ENCODE measurements around the gene ENDOD1.

Gene ENDOD1

GRCh38 chr11:95086836-95087570 lies 2.6 kb upstream of the ENDOD1 start:
- no peak overlapping the region for H4K8ac ChIP-seq (ENCODE audit: low read depth, low read length)
- H3K27ac ChIP-seq (ENCODE audit: low read depth, low read length) = no peak overlapping the region
- H3K4me2 ChIP-seq (ENCODE audit: low read length) = no peak overlapping the region
- peaks cover 3% of the 10 kb centered on the region for H3K27me3 ChIP-seq (ENCODE audit: insufficient read depth, low read length, poor library complexity)
- H2BK5ac ChIP-seq (ENCODE audit: low read length) = no peak overlapping the region
- H3K9ac ChIP-seq (ENCODE audit: low read length) = no peak overlapping the region
- no peak overlapping the region for H3K18ac ChIP-seq (ENCODE audit: low read length)
- H2BK15ac ChIP-seq (replicated peaks; ENCODE audit: low read depth) = no peak overlapping the region
- H3K4ac ChIP-seq (ENCODE audit: low read depth, low read length) = no peak overlapping the region
- no peak overlapping the region for H3K23ac ChIP-seq (ENCODE audit: low read length)
- no peak for DNase-seq
- H3K4me3 ChIP-seq (ENCODE audit: low read length) = no peak overlapping the region
- no peak overlapping the region for H2BK120ac ChIP-seq (ENCODE audit: low read depth, low read length)
- no peak overlapping the region for H2AK5ac ChIP-seq (ENCODE audit: low read length)
- H3K36me3 ChIP-seq (ENCODE audit: control insufficient read depth, insufficient read depth, low read length) = no peaks in the 10 kb centered on the region
- H4K5ac ChIP-seq (ENCODE audit: low read length) = no peak overlapping the region
- no peaks in the 10 kb centered on the region for H3K79me1 ChIP-seq (ENCODE audit: low read length)
- no peaks in the 10 kb centered on the region for H3K79me2 ChIP-seq (ENCODE audit: control insufficient read depth, insufficient read depth, low read length)
- H3K4me1 ChIP-seq (ENCODE audit: control insufficient read depth, low read depth, low read length) = peaks cover 3% of the 10 kb centered on the region
- H3K56ac ChIP-seq (ENCODE audit: low read length) = no peak overlapping the region
- no CpG with 5 or more reads among the region's 1 CpG for WGBS (ENCODE audit: extremely low coverage, insufficient coverage, low lambda C conversion rate)

- Histone ChIP-seq H3K79me1 (ENCODE audit: low read length) (no peaks in the 10 kb centered on the region), H3K4me1 (ENCODE audit: control insufficient read depth, low read depth, low read length) (peaks cover 3% of the 10 kb centered on the region), H2BK5ac (ENCODE audit: low read length) (no peak overlapping the region), H3K4me2 (ENCODE audit: low read length) (peak overlapping the region; percentile 84), H3K23ac (ENCODE audit: low read length) (no peak overlapping the region), H3K56ac (ENCODE audit: low read length) (peak overlapping the region; percentile 82), H2AK5ac (ENCODE audit: low read length) (no peak overlapping the region), H3K4me3 (ENCODE audit: low read length) (peak overlapping the region; percentile 33), H3K36me3 (ENCODE audit: control insufficient read depth, insufficient read depth, low read length) (no peaks in the 10 kb centered on the region), H3K4ac (ENCODE audit: low read depth, low read length) (no peak overlapping the region), H3K27ac (ENCODE audit: low read depth, low read length) (no peak overlapping the region), H2BK120ac (ENCODE audit: low read depth, low read length) (no peak overlapping the region), H3K27me3 (ENCODE audit: insufficient read depth, low read length, poor library complexity) (peaks cover 3% of the 10 kb centered on the region), H2BK15ac (replicated peaks; ENCODE audit: low read depth) (no peak overlapping the region), H3K79me2 (ENCODE audit: control insufficient read depth, insufficient read depth, low read length) (no peaks in the 10 kb centered on the region), H3K18ac (ENCODE audit: low read length) (no peak overlapping the region), H4K5ac (ENCODE audit: low read length) (no peak overlapping the region), H3K9ac (ENCODE audit: low read length) (peak overlapping the region; percentile 66), H4K8ac (ENCODE audit: low read depth, low read length) (no peak overlapping the region)
- WGBS (ENCODE audit: extremely low coverage, insufficient coverage, low lambda C conversion rate) = no CpG with 5 or more reads among the region's 27 CpGs
- DNase-seq = no peak
Observed at GRCh38 chr11:95088946-95089619, 563 bp upstream of the ENDOD1 start.

GRCh38 chr11:95091663-95092180 lies 2.1 kb downstream of the ENDOD1 start:
- H2AK5ac ChIP-seq (ENCODE audit: low read length) = no peak overlapping the region

GRCh38 chr11:95092549-95093324 lies 3.1 kb downstream of the ENDOD1 start:
- WGBS (ENCODE audit: extremely low coverage, insufficient coverage, low lambda C conversion rate) = no CpG with 5 or more reads among the region's 5 CpGs
- H2AK5ac ChIP-seq (ENCODE audit: low read length) = no peak overlapping the region
- H3K4me2 ChIP-seq (ENCODE audit: low read length) = no peak overlapping the region
- no peak overlapping the region for H2BK15ac ChIP-seq (replicated peaks; ENCODE audit: low read depth)
- no peak overlapping the region for H4K8ac ChIP-seq (ENCODE audit: low read depth, low read length)
- no peak overlapping the region for H3K4ac ChIP-seq (ENCODE audit: low read depth, low read length)
- H3K27me3 ChIP-seq (ENCODE audit: insufficient read depth, low read length, poor library complexity) = peaks cover 3% of the 10 kb centered on the region
- H3K23ac ChIP-seq (ENCODE audit: low read length) = no peak overlapping the region
- peak; percentile 63 for DNase-seq
- peaks cover 3% of the 10 kb centered on the region for H3K4me1 ChIP-seq (ENCODE audit: control insufficient read depth, low read depth, low read length)
- no peaks in the 10 kb centered on the region for H3K79me1 ChIP-seq (ENCODE audit: low read length)
- H3K56ac ChIP-seq (ENCODE audit: low read length) = no peak overlapping the region
- no peak overlapping the region for H3K18ac ChIP-seq (ENCODE audit: low read length)
- no peak overlapping the region for H2BK120ac ChIP-seq (ENCODE audit: low read depth, low read length)
- no peak overlapping the region for H4K5ac ChIP-seq (ENCODE audit: low read length)
- H3K4me3 ChIP-seq (ENCODE audit: low read length) = no peak overlapping the region
- no peak overlapping the region for H3K9ac ChIP-seq (ENCODE audit: low read length)
- H3K79me2 ChIP-seq (ENCODE audit: control insufficient read depth, insufficient read depth, low read length) = no peaks in the 10 kb centered on the region
- no peak overlapping the region for H2BK5ac ChIP-seq (ENCODE audit: low read length)
- no peaks in the 10 kb centered on the region for H3K36me3 ChIP-seq (ENCODE audit: control insufficient read depth, insufficient read depth, low read length)
- no peak overlapping the region for H3K27ac ChIP-seq (ENCODE audit: low read depth, low read length)

More at GRCh38 chr11:95091663-95092180, 2.1 kb downstream of the ENDOD1 start:
- H3K18ac ChIP-seq (ENCODE audit: low read length) = no peak overlapping the region
- H2BK5ac ChIP-seq (ENCODE audit: low read length) = no peak overlapping the region
- H2BK15ac ChIP-seq (replicated peaks; ENCODE audit: low read depth) = no peak overlapping the region
- no peak overlapping the region for H4K8ac ChIP-seq (ENCODE audit: low read depth, low read length)
- no peaks in the 10 kb centered on the region for H3K79me1 ChIP-seq (ENCODE audit: low read length)
- H3K4ac ChIP-seq (ENCODE audit: low read depth, low read length) = no peak overlapping the region
- H3K27ac ChIP-seq (ENCODE audit: low read depth, low read length) = no peak overlapping the region
- no peak overlapping the region for H4K5ac ChIP-seq (ENCODE audit: low read length)
- H3K4me3 ChIP-seq (ENCODE audit: low read length) = no peak overlapping the region
- H3K36me3 ChIP-seq (ENCODE audit: control insufficient read depth, insufficient read depth, low read length) = no peaks in the 10 kb centered on the region
- H3K4me2 ChIP-seq (ENCODE audit: low read length) = no peak overlapping the region
- H3K9ac ChIP-seq (ENCODE audit: low read length) = no peak overlapping the region
- peaks cover 3% of the 10 kb centered on the region for H3K4me1 ChIP-seq (ENCODE audit: control insufficient read depth, low read depth, low read length)
- no peak for DNase-seq
- no peaks in the 10 kb centered on the region for H3K79me2 ChIP-seq (ENCODE audit: control insufficient read depth, insufficient read depth, low read length)
- no peak overlapping the region for H2BK120ac ChIP-seq (ENCODE audit: low read depth, low read length)
- peaks cover 3% of the 10 kb centered on the region for H3K27me3 ChIP-seq (ENCODE audit: insufficient read depth, low read length, poor library complexity)
- H3K23ac ChIP-seq (ENCODE audit: low read length) = no peak overlapping the region
- no peak overlapping the region for H3K56ac ChIP-seq (ENCODE audit: low read length)

GRCh38 chr11:95093548-95093947 lies 3.9 kb downstream of the ENDOD1 start:
- WGBS (ENCODE audit: extremely low coverage, insufficient coverage, low lambda C conversion rate) = no CpG with 5 or more reads among the region's 3 CpGs
- Histone ChIP-seq H3K79me2 (ENCODE audit: control insufficient read depth, insufficient read depth, low read length) (no peaks in the 10 kb centered on the region), H3K18ac (ENCODE audit: low read length) (no peak overlapping the region)

More at GRCh38 chr11:95093548-95093947, 3.9 kb downstream of the ENDOD1 start:
- no peak overlapping the region for H4K8ac ChIP-seq (ENCODE audit: low read depth, low read length)
- H3K79me1 ChIP-seq (ENCODE audit: low read length) = no peaks in the 10 kb centered on the region
- no peak overlapping the region for H3K23ac ChIP-seq (ENCODE audit: low read length)
- no peak overlapping the region for H2AK5ac ChIP-seq (ENCODE audit: low read length)
- H3K27me3 ChIP-seq (ENCODE audit: insufficient read depth, low read length, poor library complexity) = peaks cover 3% of the 10 kb centered on the region
- no peak overlapping the region for H3K27ac ChIP-seq (ENCODE audit: low read depth, low read length)
- no peak overlapping the region for H3K4ac ChIP-seq (ENCODE audit: low read depth, low read length)
- H3K9ac ChIP-seq (ENCODE audit: low read length) = no peak overlapping the region
- DNase-seq = peak; percentile 43
- no peak overlapping the region for H2BK120ac ChIP-seq (ENCODE audit: low read depth, low read length)
- H3K56ac ChIP-seq (ENCODE audit: low read length) = no peak overlapping the region
- H2BK5ac ChIP-seq (ENCODE audit: low read length) = no peak overlapping the region
- H2BK15ac ChIP-seq (replicated peaks; ENCODE audit: low read depth) = no peak overlapping the region
- no peak overlapping the region for H3K4me2 ChIP-seq (ENCODE audit: low read length)
- H3K36me3 ChIP-seq (ENCODE audit: control insufficient read depth, insufficient read depth, low read length) = no peaks in the 10 kb centered on the region
- no peak overlapping the region for H4K5ac ChIP-seq (ENCODE audit: low read length)
- H3K4me1 ChIP-seq (ENCODE audit: control insufficient read depth, low read depth, low read length) = peaks cover 3% of the 10 kb centered on the region
- H3K4me3 ChIP-seq (ENCODE audit: low read length) = no peak overlapping the region

All from mesendoderm (in vitro differentiated cells).